GM23338 (cell line): ENCODE results near the gene SNX30. TPM values are rescaled to one million over a fixed set of nuclear protein-coding genes. Genes with fewer than 3 reads are reported as not detected.

Source experiments
- ATAC-seq: fragments of 200-7000 bp; cut with Tn5 transposase; 3 replicates; pipeline ENCODE4 v1.9.1; 2020
- DNase-seq: peaks from one replicate; pipeline ENCODE4 v3.0.0-alpha.2; 2015; ENCODE audit warnings: low spot score
- H2AFZ ChIP-seq: fragments of 200-600 bp; sonication (generic); 2 replicates; pipeline ENCODE4 v1.8.0; 2016; ENCODE audit warnings: antibody characterized with exemption, mild to moderate bottlenecking, moderate library complexity
- H3F3A ChIP-seq: fragments of 200-600 bp; sonication (generic); replicated peaks from 2 replicates; pipeline ENCODE4 v1.8.0; 2017; ENCODE audit warnings: antibody characterized with exemption, mixed run types, low read depth
- H3K27ac ChIP-seq: fragments of 200-600 bp; sonication (generic); 2 replicates; pipeline ENCODE4 v1.6.1; 2016; ENCODE audit warnings: low read depth
- H3K27me3 ChIP-seq: fragments of 200-600 bp; sonication (generic); 2 replicates; pipeline ENCODE4 v1.8.0; 2016; ENCODE audit warnings: mild to moderate bottlenecking, mixed run types, moderate library complexity; ENCODE audit not compliant: insufficient read depth
- H3K36me3 ChIP-seq: fragments of 200-600 bp; sonication (generic); 2 replicates; pipeline ENCODE4 v1.8.0; 2016; ENCODE audit warnings: mild to moderate bottlenecking; ENCODE audit not compliant: insufficient read depth
- H3K4me1 ChIP-seq: fragments of 200-600 bp; sonication (generic); 2 replicates; pipeline ENCODE4 v1.8.0; 2016; ENCODE audit warnings: mild to moderate bottlenecking, moderate library complexity; ENCODE audit not compliant: insufficient read depth
- H3K4me2 ChIP-seq: fragments of 200-600 bp; sonication (generic); 2 replicates; pipeline ENCODE4 v1.7.1; 2017; ENCODE audit warnings: mixed run types
- H3K4me3 ChIP-seq: fragments of 200-600 bp; sonication (generic); 2 replicates; pipeline ENCODE4 v1.6.1; 2016; ENCODE audit warnings: mixed run types
- H3K79me2 ChIP-seq: fragments of 200-600 bp; sonication (generic); replicated peaks from 2 replicates; pipeline ENCODE4 v1.8.0; 2017; ENCODE audit warnings: mild to moderate bottlenecking; ENCODE audit not compliant: insufficient read depth
- H3K9me2 ChIP-seq: fragments of 200-600 bp; sonication (generic); 2 replicates; pipeline ENCODE4 v1.8.0; 2017; ENCODE audit not compliant: insufficient read depth
- H4K20me1 ChIP-seq: fragments of 200-600 bp; sonication (generic); replicated peaks from 2 replicates; pipeline ENCODE4 v1.8.0; 2017; ENCODE audit warnings: mild to moderate bottlenecking; ENCODE audit not compliant: insufficient read depth
- H3K27ac Mint-ChIP-seq: 2 replicates; pipeline ENCODE4 v1.8.0; 2020; ENCODE audit warnings: inconsistent platforms, mild to moderate bottlenecking, moderate library complexity, mixed read lengths
- H3K27me3 Mint-ChIP-seq: 3 replicates; pipeline ENCODE4 v1.8.0; 2022; ENCODE audit warnings: low read depth, mild to moderate bottlenecking, moderate library complexity, mixed read lengths, inconsistent platforms; ENCODE audit not compliant: insufficient read depth, poor library complexity
- H3K36me3 Mint-ChIP-seq: 3 replicates; pipeline ENCODE4 v1.8.0; 2021; ENCODE audit warnings: low read depth, mild to moderate bottlenecking, inconsistent platforms, moderate library complexity, mixed read lengths
- H3K4me1 Mint-ChIP-seq: 3 replicates; pipeline ENCODE4 v1.8.0; 2020; ENCODE audit warnings: mild to moderate bottlenecking, inconsistent platforms, mixed read lengths
- H3K4me3 Mint-ChIP-seq: 3 replicates; pipeline ENCODE4 v1.8.0; 2021; ENCODE audit warnings: moderate library complexity, mild to moderate bottlenecking, inconsistent platforms, mixed read lengths
- H3K9me3 Mint-ChIP-seq: 3 replicates; pipeline ENCODE4 v1.8.0; 2020; ENCODE audit warnings: moderate library complexity, mild to moderate bottlenecking, inconsistent platforms, mixed read lengths
- CREB1 ChIP-seq: fragments of 250-450 bp; sonication (Bioruptor Pico); IDR thresholded peaks from 2 replicates; pipeline ENCODE4 v1.5.0; 2020; ENCODE audit warnings: low read depth, mild to moderate bottlenecking, moderate library complexity
- CTCF ChIP-seq, 2 experiments: fragments of 200-600 bp in 1 of 2; sonication (generic) in 1 of 2; conservative IDR thresholded peaks; 2 replicates each; pipeline versions ENCODE4 v1.5.1 to v1.6.1; 2016 to 2017; ENCODE audit warnings: antibody characterized with exemption in 2 of 2, low read depth in 2 of 2, mild to moderate bottlenecking in 2 of 2, moderate library complexity in 1 of 2
- ETS1 ChIP-seq: IDR thresholded peaks from 2 replicates; pipeline ENCODE4 v1.6.1; 2016; ENCODE audit warnings: antibody characterized with exemption
- EZH2 ChIP-seq: fragments of 200-600 bp; sonication (generic); IDR thresholded peaks from one replicate; pipeline ENCODE4 v1.8.0; 2017; ENCODE audit warnings: antibody characterized with exemption, mild to moderate bottlenecking, low read depth; ENCODE audit not compliant: unreplicated experiment
- EZH2phosphoT487 ChIP-seq: fragments of 200-600 bp; sonication (generic); IDR thresholded peaks from one replicate; pipeline ENCODE4 v1.8.1; 2018; ENCODE audit warnings: antibody characterized with exemption; ENCODE audit not compliant: unreplicated experiment
- JUNB ChIP-seq: IDR thresholded peaks from one replicate; pipeline ENCODE4 v1.6.1; 2016; ENCODE audit warnings: antibody characterized with exemption; ENCODE audit not compliant: unreplicated experiment
- NANOG ChIP-seq: IDR thresholded peaks from 2 replicates; pipeline ENCODE4 v1.6.1; 2016; ENCODE audit warnings: antibody characterized with exemption, borderline replicate concordance
- POLR2AphosphoS5 ChIP-seq: IDR thresholded peaks from 2 replicates; pipeline ENCODE4 v1.6.1; 2016; ENCODE audit warnings: antibody characterized with exemption, low read depth
- REST ChIP-seq: IDR thresholded peaks from one replicate; pipeline ENCODE4 v1.6.1; 2018; ENCODE audit warnings: antibody characterized with exemption; ENCODE audit not compliant: unreplicated experiment
- STAT1 ChIP-seq: IDR thresholded peaks from one replicate; pipeline ENCODE4 v1.6.1; 2016; ENCODE audit warnings: antibody characterized with exemption; ENCODE audit not compliant: unreplicated experiment
- ZNF114 ChIP-seq: fragments of 250-450 bp; sonication (Bioruptor Pico); IDR thresholded peaks from 2 replicates; pipeline ENCODE4 v1.5.0; 2020; ENCODE audit warnings: mild to moderate bottlenecking, moderate library complexity
- ZNF331 ChIP-seq: fragments of 250-450 bp; sonication (Bioruptor Pico); IDR thresholded peaks from 2 replicates; pipeline ENCODE4 v1.5.0; 2020; ENCODE audit warnings: low read depth, mild to moderate bottlenecking, moderate library complexity
- polyA plus RNA-seq: library from polyadenylated mRNA; unstranded; fragments of >200 nt; fragmentation: Nextera tagmentation; extraction: Ambion mirVana; gene quantifications from 2 replicates; pipeline ENCODE4 v1.2.1, GENCODE V29; 2016
- total RNA-seq: library from RNA; depleted of rRNA; stranded (reverse); fragments of >200 nt; shearing (Covaris generic); gene quantifications from 2 replicates; pipeline ENCODE4 v1.2.3, GENCODE V29; 2014
- TF ChIP-seq, protein P1 (sequence below): fragments of 250-450 bp; sonication (Bioruptor Pico); IDR thresholded peaks from 2 replicates; pipeline ENCODE4 v1.5.0; 2020; ENCODE audit warnings: mild to moderate bottlenecking, moderate library complexity

Gene SNX30
- total and polyA plus RNA-seq, 2 experiments from 2014 or later: 2.1 to 17.8 TPM

DNA sequence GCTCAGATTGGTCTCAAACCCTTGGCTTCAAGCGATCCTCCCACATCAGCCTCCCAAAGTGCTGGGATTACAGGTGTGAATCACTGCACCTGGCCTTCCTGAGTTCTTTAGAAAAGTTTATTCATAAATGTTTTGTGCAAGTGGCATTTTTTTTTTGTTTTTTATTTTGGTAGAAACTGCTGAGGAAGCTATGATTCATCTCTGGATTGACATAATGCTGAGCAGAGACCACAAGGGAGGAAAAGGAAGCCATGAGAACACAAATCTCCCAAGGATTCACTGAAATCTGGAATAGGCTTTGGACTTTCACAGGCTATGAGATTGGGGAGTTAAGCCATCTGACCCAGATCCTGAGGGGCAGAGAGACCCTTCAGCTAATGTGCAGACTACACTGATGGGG, 143.5 kb downstream of the SNX30 start:
- no peak overlapping the region for H3K4me3 ChIP-seq
- DNase-seq: no peak
- peaks cover 3% of the 10 kb centered on the region; the same call in 2 of the 3 replicates for H3K4me1 Mint-ChIP-seq
- no peak for ATAC-seq
- H3K79me2 ChIP-seq: no peaks in the 10 kb centered on the region
- H3K36me3 ChIP-seq: no peaks in the 10 kb centered on the region
- H2AFZ ChIP-seq: no peak overlapping the region
- H3K27ac ChIP-seq: no peak overlapping the region
- H3K36me3 Mint-ChIP-seq: no peaks in the 10 kb centered on the region
- no peaks in the 10 kb centered on the region; the same call in 1 of the 2 replicates for H3K4me1 ChIP-seq
- no peaks in the 10 kb centered on the region for H3F3A ChIP-seq
- peaks cover 30% of the 10 kb centered on the region for H3K27me3 Mint-ChIP-seq
- no peaks in the 10 kb centered on the region for H4K20me1 ChIP-seq
- TF ChIP-seq REST: no peak
- no peak for TF ChIP-seq EZH2phosphoT487
- TF ChIP-seq, protein P1, sequence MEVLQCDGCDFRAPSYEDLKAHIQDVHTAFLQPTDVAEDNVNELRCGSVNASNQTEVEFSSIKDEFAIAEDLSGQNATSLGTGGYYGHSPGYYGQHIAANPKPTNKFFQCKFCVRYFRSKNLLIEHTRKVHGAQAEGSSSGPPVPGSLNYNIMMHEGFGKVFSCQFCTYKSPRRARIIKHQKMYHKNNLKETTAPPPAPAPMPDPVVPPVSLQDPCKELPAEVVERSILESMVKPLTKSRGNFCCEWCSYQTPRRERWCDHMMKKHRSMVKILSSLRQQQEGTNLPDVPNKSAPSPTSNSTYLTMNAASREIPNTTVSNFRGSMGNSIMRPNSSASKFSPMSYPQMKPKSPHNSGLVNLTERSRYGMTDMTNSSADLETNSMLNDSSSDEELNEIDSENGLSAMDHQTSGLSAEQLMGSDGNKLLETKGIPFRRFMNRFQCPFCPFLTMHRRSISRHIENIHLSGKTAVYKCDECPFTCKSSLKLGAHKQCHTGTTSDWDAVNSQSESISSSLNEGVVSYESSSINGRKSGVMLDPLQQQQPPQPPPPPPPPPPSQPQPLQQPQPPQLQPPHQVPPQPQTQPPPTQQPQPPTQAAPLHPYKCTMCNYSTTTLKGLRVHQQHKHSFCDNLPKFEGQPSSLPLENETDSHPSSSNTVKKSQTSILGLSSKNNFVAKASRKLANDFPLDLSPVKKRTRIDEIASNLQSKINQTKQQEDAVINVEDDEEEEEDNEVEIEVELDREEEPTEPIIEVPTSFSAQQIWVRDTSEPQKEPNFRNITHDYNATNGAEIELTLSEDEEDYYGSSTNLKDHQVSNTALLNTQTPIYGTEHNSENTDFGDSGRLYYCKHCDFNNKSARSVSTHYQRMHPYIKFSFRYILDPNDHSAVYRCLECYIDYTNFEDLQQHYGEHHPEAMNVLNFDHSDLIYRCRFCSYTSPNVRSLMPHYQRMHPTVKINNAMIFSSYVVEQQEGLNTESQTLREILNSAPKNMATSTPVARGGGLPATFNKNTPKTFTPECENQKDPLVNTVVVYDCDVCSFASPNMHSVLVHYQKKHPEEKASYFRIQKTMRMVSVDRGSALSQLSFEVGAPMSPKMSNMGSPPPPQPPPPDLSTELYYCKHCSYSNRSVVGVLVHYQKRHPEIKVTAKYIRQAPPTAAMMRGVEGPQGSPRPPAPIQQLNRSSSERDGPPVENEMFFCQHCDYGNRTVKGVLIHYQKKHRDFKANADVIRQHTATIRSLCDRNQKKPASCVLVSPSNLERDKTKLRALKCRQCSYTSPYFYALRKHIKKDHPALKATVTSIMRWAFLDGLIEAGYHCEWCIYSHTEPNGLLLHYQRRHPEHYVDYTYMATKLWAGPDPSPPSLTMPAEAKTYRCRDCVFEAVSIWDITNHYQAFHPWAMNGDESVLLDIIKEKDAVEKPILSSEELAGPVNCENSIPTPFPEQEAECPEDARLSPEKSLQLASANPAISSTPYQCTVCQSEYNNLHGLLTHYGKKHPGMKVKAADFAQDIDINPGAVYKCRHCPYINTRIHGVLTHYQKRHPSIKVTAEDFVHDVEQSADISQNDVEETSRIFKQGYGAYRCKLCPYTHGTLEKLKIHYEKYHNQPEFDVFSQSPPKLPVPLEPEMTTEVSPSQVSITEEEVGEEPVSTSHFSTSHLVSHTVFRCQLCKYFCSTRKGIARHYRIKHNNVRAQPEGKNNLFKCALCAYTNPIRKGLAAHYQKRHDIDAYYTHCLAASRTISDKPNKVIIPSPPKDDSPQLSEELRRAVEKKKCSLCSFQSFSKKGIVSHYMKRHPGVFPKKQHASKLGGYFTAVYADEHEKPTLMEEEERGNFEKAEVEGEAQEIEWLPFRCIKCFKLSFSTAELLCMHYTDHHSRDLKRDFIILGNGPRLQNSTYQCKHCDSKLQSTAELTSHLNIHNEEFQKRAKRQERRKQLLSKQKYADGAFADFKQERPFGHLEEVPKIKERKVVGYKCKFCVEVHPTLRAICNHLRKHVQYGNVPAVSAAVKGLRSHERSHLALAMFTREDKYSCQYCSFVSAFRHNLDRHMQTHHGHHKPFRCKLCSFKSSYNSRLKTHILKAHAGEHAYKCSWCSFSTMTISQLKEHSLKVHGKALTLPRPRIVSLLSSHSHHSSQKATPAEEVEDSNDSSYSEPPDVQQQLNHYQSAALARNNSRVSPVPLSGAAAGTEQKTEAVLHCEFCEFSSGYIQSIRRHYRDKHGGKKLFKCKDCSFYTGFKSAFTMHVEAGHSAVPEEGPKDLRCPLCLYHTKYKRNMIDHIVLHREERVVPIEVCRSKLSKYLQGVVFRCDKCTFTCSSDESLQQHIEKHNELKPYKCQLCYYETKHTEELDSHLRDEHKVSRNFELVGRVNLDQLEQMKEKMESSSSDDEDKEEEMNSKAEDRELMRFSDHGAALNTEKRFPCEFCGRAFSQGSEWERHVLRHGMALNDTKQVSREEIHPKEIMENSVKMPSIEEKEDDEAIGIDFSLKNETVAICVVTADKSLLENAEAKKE: no peak
- TF ChIP-seq STAT1: no peak
- no peak for TF ChIP-seq JUNB
- no peak for TF ChIP-seq CREB1 (CRISPR knock-in tag)
- no peak for TF ChIP-seq CTCF (conservative IDR thresholded peaks at IDR 0.05; ENCODE audit: low read depth in 2 of 2)
- TF ChIP-seq POLR2AphosphoS5: no peak
- no peak for TF ChIP-seq ZNF114 (CRISPR knock-in tag)
- TF ChIP-seq NANOG: no peak
- TF ChIP-seq EZH2: no peak
- TF ChIP-seq ETS1: no peak
- no peak for TF ChIP-seq ZNF331
- peaks cover 36% of the 10 kb centered on the region for H3K27me3 ChIP-seq
- no peaks in the 10 kb centered on the region for H3K9me3 Mint-ChIP-seq
- H3K27ac Mint-ChIP-seq: no peak overlapping the region
- H3K4me2 ChIP-seq: no peak overlapping the region
- no peak overlapping the region for H3K4me3 Mint-ChIP-seq
- H3K9me2 ChIP-seq: peaks cover 9% of the 10 kb centered on the region; the same call in 1 of the 2 replicates
